Measurements from ENCODE around the gene DSCAML1.

DSCAML1 gene

DNA sequence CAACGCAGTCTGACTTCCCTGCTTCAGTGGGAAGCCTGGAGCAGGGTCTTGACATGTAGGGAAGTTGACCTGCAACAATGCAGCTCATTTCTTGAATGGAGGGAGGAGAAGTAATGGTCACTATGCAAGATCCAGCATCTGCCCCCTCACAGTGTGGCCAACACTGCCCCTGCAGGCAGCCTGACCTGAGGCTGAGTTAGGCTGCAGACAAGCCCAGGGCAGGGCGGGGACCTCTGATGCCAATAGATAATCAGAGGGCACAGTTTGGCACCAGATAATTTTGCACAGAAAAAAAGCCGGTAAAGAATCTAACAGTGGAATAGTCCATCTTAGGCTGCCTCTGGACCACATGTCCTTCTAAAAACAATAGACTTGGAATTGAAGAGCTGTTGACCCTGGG, 182.3 kb downstream of the DSCAML1 start:
- no peak for DNase-seq (ENCODE audit: low read depth)

DNA sequence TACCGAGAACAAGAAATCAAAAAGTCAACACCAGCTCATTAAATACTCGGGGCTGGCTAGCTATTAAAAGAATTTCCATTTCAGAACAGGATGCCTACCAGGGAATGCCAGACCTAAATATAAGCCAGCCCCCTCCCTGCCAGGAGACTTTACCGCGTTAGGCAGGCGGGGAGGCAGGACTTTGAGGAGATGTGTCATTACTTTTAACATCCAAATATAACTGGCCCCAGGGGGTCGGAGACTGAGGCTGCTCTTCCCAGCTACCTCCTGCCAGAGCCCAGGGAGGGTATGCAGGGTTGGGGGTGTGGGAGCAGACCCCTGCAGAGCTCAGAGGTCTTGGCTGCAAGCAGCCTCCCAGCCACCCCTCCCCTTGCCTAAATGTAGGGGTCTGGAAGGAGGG, 183.5 kb downstream of the DSCAML1 start:
- no peak for DNase-seq (ENCODE audit: low read depth)

DNA sequence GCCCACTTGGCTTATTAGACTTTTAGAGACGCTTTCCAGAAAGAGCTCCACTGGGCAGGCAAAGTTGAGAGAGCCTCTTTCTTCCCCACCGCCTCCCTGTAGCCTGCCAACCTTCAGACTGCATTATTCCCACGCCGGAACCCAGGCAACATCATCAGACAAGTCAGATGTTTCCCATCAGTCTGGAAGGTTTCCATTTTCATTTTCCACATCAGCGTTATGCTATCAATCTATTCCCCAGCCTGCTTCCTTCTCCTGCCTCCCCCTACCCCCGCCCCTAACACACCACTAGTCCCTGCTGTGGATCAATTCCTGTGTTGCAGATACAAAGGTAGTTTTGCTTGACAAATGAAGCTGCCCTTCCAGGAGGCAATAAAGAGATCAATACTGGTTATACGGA, 184.8 kb downstream of the DSCAML1 start:
- no peak for DNase-seq (ENCODE audit: low read depth)

- no peak for DNase-seq (ENCODE audit: low read depth)
These were observed 186.1 kb downstream of the DSCAML1 start for GRCh38 chr11:117610901-117611300.

DNA sequence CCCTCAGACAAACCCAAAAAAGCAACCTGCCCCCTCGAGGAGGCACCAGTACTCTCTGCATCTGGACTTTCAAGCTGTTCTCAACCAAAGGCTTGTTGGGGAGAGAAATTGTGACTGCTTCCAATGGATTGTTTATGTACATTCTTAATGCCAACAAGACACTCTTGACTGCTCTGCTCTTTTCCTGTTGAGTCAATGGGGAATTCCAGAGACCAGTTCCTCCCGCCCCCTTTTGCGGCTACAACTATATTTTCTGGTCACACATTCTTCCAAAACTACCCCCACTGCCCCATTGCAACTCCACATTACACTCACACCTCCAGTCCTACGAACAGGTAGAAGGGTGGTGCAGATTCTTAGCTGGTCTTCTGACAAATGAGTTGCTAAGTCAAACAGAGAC, 187.0 kb downstream of the DSCAML1 start:
- DNase-seq (ENCODE audit: low read depth) = no peak

- no peak for DNase-seq (ENCODE audit: low read depth)
These were observed 189.6 kb downstream of the DSCAML1 start for GRCh38 chr11:117607449-117607848.

DNA sequence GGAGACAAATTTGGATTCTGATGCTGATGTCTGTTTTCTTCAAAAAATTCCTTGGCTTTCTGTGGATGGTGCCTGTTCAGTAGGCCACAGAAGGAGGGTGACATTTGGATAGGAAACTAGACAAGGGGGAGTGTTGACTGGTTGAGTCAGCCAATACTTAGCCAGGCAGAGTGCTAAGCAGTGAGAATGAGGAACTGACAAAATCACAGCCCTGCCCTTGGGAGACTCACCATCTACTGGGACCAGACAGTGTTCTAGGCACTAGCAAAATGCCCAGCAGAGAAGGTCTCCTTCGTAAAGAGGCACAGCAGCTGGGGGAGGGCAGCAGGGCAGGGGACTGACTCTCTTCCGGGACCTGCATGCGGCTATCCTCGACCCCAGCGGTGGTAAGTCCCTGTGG, 190.2 kb downstream of the DSCAML1 start:
- DNase-seq (ENCODE audit: low read depth) = no peak

DNA sequence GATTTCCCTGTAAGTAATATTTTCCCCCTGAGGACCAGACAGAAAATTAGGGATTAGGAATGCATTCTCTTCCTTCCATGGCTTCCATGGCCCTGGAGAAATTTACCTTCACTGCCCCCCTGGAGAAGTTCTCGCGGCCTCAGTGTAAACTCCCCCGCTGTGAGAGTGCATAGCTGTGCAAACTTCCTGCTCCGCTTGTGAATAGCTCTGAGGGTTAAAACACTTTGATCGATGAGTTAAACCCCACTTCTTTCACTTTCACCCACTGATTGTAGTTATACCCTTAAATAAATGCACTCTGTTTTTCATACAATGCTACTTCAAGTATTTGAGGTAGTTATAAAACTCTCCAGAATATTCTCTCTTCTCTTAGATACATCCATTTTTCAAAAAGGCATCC, 190.8 kb downstream of the DSCAML1 start:
- DNase-seq (ENCODE audit: low read depth) = no peak

DNA sequence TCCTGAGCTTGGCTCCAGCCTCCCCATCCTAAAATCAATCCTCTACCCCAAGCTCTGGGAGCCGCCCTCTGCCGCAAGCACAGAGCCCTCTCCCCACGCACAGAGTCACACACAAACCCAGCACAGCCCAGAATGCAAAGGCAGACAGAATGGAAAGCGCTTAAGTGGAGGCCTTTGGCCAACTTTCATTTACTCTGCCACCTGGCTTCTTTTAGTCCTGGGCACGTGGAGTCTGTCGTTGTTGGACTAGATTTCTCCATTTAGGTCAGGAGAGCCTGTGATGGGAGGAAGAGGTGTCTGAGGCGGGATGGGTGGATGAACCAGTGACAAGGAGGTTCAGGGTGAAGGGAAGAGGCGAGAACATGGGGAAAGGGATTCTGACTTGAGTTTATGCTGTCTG, 191.7 kb downstream of the DSCAML1 start:
- no peak for DNase-seq (ENCODE audit: low read depth)

- no peak for DNase-seq (ENCODE audit: low read depth)
These were observed 192.6 kb downstream of the DSCAML1 start for GRCh38 chr11:117604336-117604995.

- no peak for DNase-seq (ENCODE audit: low read depth)
These were observed 193.1 kb downstream of the DSCAML1 start for GRCh38 chr11:117603932-117604331.

DNA sequence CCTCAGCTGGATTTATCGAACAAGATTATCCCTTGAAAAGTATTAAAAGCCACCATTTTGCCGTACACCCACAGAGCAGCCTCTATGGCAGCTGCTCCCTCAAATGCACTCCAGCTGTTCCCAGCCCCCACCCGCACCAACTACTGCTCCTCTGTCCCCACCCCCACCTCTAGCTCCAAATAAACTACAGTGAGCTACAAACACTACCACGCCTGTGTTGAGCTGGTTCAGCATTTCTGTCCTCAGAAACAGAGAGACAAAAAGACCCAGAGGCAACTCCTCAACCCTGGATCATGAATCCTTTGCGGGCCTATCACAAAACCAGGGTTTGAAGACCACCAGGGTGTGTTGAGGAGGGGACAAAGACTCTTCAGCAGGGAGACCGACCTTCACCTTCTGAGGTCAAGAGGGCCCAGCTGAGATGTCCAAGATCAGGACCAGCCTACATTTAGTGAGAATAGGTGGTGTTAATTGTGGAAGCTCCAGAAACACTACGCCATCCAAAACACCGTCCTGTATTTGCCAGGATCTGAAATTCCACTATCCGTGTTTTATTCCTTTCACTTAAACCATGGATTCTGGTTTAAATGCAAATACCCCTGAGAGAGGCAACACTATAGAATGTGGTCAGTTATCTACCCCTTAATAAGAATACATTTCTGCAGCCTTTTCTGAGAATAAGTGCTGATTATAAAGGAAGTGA, 195.9 kb downstream of the DSCAML1 start:
- no peak for DNase-seq (ENCODE audit: low read depth)

DNA sequence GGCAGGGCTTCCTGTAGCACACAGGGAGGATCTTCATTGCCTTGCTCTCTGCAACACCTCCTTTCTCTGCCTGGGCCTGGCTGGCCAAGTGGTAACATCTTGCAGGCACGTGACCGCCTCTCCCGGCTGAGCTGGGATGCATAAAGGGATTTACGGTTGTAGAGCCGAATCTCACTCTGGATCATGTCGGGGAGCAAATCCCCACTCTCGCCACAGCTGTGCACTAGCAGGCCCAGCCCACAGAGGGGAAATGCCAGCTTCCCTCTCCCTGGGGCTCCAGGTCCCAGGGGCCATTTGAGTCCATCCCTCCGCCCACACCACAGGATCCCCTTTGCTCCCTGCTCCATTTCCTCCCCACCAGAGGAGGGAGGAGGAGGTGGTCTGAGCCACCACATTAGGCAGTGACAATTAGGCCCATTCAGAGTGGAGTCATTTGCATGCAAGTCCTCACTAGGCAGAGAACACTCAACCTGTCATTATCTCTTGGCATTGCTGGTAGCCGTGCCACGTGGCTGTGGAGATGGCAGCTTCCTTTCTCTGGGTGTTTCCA, 196.7 kb downstream of the DSCAML1 start:
- DNase-seq (ENCODE audit: low read depth) = no peak

- peak; percentile 15 for DNase-seq (ENCODE audit: low read depth)
These were observed 199.9 kb downstream of the DSCAML1 start for GRCh38 chr11:117597071-117597470.

- no peak for DNase-seq (ENCODE audit: low read depth)
These were observed 201.6 kb downstream of the DSCAML1 start for GRCh38 chr11:117595440-117595839.

DNA sequence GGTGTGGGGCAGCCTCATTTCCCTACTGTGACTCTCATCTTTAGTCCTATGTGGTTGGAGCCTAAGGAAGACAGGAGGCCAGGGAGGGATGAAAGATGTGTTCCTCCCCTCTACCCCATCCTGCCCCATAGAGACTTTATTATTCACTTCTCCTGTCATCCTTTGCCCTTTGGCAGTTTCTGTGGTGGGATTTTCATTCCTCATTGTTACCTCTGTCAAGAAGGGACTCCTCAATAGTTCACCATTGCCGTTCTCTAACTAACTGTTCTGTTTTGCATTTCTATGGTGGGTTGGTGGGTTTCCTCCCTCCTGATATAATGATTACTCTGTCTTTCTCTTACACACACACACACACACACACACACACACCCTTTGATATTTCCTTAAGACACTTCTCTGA, 202.3 kb downstream of the DSCAML1 start:
- no peak for DNase-seq (ENCODE audit: low read depth)

- DNase-seq (ENCODE audit: low read depth) = no peak
These were observed 204.0 kb downstream of the DSCAML1 start for GRCh38 chr11:117593065-117593464.

DNA sequence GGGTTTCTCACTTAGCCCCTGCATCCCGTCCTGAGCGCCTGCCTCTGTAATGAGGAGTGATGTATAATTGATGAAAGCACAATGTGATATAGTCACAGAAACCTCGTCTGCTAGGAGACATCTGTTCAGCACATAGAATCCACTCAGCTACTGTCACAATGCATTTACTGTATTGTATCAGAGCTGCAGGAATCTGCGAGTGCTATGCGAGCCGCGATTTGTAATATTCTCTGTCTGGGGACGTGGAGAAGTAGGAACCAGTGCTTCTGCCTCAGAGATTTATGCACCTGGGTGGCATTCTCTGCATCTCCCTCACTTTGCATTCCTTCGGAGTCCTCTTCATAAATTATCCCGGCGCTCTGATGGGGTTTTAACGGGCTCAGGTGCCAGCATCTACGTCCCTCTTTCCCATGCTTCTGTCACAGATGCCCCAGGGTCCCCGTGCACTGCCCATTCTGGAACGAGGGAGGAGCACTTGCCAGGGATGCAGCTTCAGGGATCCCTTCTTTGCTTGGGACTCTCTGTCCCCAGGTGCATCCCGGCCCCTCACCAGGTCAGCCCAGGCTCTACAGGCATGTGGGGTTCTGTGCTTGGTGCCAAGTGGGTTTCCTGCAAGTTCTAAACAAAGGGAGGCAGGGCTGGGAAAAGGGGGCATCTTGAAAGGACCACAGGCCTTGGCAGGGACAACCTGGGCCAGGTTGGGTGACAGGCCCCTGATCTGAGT, 205.5 kb downstream of the DSCAML1 start:
- DNase-seq (ENCODE audit: low read depth) = no peak

GRCh38 chr11:117589063-117589462, 208.0 kb downstream of the DSCAML1 start:
- DNase-seq (ENCODE audit: low read depth) = no peak

GRCh38 chr11:117588166-117588810, 208.7 kb downstream of the DSCAML1 start:
- no peak for DNase-seq (ENCODE audit: low read depth)

GRCh38 chr11:117587416-117587815, 209.6 kb downstream of the DSCAML1 start:
- no peak for DNase-seq (ENCODE audit: low read depth)

DNA sequence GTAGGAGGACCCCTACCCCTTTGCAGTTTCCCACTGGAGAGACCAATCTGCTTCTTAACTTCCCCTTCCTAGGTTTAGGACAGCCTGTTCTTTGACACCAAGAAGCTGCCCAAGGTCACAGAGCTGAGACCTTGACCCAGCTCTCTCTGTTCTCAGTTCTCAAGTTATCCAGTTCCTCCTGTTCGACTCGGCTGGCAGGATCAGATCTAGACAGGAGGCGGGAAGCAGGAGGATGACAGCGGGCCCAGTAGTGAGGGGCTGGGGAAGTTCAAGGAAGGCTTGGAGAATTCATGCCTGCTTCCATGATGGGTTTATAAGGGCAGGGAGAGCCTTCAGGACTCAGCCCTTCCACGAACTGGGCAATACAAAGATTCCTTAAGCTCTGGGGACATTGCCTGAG, 210.6 kb downstream of the DSCAML1 start:
- no peak for DNase-seq (ENCODE audit: low read depth)

Measured in stimulated activated CD8-positive, alpha-beta memory T cell treated with anti-CD3 and anti-CD28 coated beads, Interleukin-4, amount 100 ng/mL, for 24 hours (primary cell).